Hepatic stellate cell (primary cell): ENCODE data around the gene CDK15.

Source experiments
- DNase-seq: peaks from one replicate; pipeline ENCODE4 v3.0.0; 2011; ENCODE audit warnings: low spot score

Gene CDK15

DNA sequence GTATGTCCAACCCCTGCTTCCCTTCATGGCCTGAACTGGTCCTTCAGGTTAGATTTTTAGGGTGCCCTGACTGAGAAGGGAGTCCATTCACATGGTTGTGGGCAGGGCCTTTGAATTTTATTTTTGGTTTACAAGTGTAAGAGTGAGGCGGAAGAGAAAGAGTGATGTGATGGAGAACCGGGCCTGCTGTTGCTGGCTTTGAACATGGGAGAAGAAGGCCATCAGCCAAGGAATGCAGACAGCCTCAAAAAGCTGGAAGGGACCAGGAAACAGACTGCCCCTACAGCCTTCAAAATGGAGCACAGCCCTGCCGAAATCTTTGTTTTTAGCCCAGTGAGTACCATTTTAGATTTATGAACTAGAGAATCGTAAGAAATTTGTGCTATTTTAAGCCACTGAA lies 105.0 kb downstream of the CDK15 start:
- no peak for DNase-seq

DNA sequence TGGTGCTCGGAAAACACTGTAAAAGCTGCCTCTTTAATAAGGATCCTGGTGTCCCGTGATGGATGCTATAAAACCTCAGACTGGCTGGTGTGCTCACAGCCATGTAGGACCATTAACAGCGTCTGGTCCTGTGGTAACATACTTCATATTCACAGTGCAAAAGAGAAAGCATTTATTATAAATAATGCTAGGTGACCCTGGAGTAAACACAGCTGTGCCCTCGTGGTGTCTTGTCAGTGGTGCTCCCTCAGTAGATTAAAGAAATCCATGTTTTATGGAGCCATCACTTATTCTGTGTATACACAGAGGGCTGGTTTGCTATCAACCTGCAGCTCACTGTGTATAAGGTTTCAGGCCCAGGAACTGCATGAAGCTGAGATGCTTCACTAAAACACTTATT lies 106.9 kb downstream of the CDK15 start:
- no peak for DNase-seq

DNA sequence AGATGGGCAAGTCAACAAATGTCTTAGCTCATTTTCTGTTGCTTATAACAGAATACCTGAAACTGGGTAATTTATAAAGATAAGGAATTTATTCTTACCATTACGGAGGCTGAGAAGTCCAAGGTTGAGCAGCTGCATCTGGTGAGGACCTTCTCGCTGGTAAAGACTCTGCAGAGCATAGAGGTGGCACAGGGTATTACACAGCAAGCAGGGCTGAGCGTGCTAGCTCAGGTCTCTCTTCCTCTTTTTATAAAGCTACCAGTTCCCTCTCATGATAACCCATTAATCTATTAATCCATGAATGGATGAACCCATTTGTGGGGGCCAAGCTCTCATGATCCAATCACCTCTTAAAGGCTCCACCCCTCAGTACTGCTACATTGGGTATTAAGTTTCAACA lies 109.1 kb downstream of the CDK15 start:
- DNase-seq, result no peak

DNA sequence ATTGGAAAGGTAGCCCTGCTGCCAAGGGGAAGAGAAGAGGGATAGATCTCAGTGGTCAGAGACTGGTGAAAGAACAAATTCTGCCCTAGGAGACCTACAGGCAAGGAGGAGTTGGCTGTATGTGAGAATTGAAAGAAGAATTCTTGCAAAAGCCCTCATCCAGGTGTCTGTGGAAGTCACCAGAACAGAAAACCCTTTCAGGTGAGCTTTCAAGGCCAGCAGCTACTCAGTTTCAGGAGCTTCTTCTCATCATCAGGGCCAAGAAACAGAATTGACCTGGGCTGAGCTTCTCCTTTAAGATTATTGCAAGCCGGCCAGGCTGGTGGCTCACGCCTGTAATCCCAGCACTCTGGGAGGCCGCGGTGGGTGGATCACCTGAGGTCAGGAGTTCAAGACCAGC lies 110.2 kb downstream of the CDK15 start:
- DNase-seq, result no peak

DNA sequence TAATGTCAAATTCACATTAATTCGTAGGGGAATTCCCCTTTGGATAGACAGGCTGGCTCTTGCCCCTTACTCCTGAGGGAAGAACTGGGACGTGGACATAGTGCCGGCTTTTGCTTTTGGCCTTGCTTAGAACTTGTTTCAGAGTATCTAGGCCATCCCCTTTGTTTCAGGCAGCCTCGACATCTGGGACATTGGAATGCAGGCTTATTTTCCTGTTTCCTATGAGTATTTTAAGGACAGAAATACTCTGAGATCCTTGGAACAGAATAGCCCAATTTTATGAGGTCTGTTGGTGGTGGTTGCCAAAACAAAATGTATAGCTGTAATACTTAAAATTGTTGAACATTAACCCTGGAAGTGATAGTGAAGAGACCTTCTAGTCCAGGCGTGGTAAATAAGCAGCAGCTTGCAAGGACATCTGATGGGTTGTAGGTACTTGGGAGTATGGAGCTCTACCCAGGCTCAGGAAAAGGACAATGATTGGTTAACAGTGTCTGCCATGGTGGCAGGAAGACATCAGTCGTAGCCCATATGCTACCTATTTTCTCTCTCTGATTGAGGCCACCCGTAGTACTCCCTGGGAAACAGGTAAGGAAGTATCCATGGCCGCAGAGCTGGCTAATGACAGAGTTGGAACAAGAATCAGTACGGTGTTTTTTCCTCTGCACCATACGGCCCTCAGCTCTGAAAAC lies 112.4 kb downstream of the CDK15 start:
- DNase-seq, result no peak

DNA sequence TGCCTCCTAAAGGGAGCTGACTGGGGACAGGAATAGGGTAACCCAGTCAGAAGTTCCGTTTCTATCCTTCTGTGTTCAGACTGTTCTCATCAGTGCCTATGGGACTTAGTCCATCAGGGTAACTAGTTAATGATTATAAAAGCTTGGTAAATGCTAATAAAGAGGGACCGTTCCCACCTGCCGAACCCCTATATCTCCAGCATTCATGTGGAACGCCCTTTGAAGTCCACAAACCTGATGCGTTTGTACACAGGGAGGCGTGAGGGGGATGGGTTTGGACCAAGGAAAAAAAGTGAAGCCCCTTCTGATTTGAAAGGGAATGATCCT lies 112.9 kb downstream of the CDK15 start:
- DNase-seq, result no peak

DNA sequence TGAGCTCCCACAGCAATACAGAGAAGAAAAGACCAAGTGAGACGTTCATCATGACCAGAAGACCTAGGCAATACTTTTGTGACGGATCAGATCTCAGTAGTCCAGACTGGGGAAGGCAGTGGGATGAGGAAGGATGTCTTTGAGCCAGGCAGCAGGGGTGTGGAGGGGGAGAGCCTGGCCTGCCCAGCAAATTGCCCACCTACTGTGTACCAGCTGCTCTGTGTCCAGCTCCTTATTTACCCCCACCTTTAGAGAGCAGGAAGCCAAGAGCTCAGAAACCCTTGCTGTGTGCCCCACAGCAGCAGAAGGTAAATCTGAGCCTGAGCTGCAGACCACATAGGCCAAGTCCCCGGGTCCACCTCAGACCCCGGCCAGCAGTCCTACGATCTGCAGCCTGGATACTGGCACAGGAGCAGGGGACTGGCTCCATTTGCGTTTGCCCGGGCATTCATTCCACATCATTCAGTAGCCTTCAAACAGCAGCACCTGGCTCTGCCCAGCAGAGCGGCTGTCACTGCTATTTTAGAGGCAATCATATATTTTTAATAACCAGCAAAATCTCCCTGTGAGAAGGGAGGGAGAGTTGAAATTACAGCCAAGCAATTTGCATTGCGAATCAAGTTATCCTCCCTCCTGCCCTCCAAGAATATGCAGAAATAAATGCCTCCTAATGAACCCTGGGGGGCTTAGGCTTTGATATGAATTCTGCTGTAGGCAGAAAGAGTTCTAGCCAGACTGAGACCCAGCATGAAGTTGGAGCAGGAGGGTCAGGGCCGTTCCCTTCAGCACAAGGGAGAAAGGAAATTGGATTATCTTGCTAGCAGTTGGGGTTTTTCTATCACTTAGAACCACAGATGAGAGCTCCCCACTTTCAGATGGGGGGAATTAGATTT lies 117.3 kb downstream of the CDK15 start:
- no peak for DNase-seq

DNA sequence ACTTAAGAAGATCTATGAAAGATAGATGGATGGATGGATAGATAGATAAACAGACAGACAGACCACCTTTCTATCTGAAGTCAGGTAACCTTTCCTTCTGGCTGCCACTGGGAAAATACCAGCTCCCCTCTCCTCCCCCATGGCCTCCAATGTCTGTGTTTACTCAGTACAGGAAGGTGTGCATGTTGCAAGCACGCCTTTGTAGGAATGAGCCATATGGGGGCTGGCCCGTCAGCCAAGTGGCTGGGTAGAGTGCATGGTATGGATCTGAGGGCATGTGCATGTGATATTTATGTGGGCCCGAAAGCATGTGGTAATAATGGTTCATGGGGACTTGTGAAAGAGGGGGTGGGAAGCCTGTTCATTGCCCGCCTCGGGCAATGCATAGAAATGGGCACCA lies 118.1 kb downstream of the CDK15 start:
- no peak for DNase-seq

DNA sequence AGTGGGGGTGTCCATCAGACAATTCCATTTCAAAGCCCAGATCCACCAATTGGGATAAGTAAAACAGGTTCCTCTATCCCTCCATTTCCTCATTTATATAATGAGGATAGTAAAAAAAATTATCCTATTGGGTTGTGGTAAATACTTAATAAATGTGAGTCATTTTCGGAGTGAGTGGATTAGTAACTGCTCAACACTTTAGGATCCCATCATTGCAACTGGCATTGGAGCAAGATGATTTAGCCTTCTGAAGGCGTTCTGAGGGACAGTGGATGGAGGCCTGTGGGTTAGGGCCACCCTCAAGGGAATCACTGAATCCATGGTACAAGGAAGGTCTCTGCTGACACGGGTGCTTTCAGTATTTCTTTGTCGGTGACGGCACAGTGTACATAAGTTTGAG lies 118.7 kb downstream of the CDK15 start:
- DNase-seq, result no peak

DNA sequence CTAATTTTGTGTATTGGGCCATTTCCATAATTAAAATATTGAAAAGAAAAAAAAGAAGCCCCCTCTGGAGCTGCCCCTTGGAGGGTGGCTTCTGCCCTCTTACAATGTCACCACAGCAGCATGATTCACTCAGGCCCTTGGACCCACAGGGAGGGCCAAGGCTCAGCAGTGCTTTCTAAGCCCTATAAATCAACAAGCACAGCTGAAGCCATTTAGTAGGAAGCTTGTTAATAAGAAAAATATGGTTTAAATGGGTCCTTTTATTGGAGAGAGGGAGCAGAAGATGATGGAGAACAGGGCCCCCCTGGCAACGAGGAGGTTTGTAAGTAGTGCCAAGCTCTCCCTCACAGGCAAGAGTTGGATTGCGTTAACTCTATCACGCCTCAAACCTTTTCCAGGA lies 119.7 kb downstream of the CDK15 start:
- no peak for DNase-seq

DNA sequence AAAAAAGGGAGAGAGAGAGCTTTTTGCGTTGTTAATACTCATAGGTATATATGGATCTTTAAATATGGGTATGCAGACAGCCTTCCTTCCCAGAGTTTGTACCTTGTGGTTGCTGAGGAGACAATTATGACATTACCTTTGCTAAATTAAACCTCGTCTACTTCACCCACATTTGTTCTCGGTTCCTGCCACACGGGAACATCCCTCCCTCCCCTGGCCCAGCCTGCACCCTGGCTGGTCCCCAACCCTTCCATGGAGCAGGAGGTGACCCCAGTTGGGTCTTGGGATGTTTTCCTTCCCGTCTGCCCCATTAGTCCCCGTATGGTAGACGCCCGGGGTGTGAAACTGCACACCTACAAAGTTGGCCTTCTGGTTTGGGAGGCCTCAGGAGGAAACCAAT lies 122.0 kb downstream of the CDK15 start:
- no peak for DNase-seq

DNA sequence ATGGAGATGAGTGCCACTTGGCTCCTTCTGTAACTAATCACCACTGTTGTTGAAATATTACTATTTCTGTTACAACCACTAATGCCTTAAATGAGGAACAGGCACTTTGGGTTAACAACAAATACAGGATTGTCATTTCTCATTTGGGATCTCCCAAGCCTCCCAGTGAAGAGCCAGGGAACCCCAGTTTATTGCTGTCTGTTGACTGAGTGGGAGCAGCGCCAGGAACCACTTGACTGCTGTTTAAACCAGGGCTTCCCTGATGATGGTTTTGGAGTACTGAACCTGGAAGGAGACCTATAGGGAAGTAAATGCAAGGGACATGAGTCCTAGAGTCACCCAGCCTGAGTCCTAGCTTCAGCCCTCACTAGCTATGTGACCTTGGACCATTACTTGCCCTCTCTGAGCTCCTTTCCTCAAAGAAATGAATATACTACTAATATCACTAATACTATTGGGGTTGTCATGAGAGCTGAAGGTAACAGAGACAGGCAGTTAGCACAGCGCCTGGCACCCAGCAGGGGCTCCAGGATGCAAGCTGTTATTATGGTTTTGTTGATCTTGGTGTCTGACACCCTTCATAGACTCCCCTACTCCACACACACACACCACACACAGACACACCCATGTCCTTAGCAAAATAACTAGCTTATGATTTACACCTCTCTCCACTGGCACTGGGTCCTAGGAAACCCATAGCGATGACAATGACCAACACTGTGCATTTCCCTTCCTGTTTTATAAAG lies 123.1 kb downstream of the CDK15 start:
- no peak for DNase-seq

DNA sequence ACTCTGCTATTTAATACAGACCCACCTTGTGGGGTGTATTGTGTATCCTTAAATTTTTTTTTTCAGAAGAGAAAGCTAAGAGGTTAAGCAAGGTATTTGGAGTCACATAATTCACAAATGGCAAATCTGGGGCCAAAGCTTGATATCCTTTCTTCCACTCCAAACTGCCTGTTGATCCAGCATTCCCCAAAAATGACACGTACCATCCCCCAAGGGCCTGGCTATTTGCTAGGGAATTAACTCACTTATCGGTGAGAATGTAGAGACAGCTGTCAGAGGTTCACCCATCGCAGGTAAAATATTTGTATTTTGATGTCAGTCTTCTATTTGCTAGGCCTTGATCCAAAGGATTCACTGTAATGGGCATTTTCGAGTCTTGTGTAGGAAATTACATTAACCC lies 123.7 kb downstream of the CDK15 start:
- DNase-seq, result no peak

DNA sequence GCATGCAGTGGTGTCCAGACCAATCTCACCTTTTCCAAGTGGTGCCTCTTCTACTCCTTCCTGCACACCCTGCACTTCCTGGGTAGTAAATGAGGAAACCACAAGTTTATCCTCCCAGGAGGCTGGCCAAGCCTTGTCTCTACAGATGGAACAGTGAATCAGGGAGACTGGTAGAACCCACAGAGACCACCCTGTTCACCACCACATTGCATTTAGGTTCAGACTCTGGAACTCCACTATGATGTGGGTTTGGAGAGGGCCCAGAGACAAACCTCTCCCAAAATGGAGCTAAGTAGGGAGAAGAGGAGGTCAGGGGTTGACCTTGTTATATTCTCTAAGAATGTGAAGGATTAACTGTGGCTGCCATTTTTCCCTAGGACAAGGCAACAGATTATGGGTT lies 124.5 kb downstream of the CDK15 start:
- DNase-seq, result no peak

DNA sequence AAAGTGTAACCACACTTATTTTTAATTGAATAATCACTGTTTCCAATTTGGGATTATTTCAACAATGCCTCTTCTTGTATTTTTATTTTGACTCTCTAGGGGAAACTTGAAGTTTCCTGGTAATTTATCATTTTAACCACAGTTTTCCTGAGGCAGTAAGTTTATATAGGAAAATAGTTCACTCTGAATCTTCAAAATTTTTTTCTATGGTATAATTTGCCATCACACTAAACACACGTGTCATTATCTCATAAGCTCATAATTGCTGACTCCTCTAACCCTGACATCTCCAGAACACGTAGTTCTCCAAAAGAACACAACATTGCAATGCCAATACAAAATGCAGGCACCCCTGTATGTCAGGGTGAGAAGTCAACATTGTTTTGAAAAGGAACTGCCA lies 125.1 kb downstream of the CDK15 start:
- no peak for DNase-seq

DNA sequence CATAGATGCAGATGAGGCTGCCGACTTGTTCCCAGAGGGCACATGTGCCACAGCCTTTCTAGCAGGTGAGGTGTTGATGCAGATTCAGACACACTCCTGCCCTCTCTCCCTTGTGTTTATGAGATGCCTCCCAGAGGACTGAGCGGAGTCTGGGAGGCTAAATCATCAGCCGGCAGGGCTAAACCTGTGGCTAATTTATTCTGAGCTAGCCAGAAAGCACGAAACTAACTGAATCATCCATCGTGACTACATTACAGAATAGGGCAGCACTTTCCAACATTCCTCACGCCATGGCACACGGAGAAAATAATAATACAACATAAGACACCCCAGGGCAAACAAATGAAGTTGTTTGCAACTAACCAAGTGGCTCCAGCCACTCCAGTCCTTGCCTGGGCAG lies 125.6 kb downstream of the CDK15 start:
- peak; percentile 50 for DNase-seq

DNA sequence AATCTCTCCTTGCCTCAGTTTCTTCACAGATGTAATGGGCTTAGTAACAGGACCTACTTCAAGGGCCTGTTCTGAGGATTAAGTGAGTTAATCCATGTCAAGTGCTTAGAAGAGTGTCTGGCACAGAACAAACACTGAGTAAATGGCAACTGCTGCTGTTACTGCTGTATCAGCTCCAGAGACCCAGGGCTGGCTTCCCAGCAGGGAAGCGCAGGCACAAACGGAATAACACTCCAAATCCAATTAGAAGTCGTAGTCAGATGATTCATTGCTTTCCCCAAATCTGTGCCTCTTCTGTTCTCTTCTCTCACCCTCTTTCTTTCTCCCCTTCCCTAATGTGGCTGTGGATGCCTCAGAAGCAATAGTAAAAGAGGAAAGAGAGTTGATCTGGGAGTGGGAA lies 126.2 kb downstream of the CDK15 start:
- no peak for DNase-seq

DNA sequence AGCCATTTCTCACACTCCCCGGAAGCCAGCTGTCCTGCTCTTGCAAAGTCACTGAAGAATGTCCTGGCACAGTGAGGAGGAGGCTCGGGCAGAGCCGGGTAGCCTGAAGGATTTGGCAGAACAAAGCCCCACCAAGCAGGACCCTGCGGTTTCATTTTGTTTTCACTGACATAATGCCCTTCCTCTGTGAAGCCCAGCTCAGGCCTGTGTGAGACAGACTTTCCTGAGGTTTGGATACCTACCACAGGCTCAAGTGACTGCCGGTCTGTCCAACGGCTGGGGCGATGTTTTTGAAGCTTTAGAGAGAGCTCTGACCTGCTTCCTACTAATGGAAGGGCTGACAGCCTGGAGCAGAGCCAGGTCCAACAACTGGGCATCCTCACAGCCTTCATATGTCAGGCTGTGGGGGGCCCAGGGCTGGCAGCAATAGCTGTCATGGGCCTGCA lies 127.5 kb downstream of the CDK15 start:
- DNase-seq, result peak; percentile 41

DNA sequence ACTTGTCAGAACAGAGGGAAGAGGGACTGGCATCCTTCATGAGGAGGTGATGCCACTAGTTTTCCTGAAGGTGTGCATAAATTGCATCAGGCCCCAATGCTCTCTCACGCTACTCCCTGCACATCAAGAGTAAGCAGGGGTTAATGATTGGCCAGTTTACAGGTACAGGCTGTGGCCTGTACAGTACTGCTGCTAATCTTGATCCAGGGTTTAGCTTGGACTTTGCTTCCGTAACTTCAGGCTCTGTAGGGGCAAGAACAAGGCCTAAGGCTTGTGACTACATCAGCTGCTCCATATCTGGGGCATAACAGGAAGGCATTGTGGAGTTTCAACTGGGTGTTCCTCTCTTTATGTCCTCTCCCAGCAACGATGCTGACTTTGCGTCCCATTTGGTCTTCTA lies 130.5 kb downstream of the CDK15 start:
- no peak for DNase-seq

DNA sequence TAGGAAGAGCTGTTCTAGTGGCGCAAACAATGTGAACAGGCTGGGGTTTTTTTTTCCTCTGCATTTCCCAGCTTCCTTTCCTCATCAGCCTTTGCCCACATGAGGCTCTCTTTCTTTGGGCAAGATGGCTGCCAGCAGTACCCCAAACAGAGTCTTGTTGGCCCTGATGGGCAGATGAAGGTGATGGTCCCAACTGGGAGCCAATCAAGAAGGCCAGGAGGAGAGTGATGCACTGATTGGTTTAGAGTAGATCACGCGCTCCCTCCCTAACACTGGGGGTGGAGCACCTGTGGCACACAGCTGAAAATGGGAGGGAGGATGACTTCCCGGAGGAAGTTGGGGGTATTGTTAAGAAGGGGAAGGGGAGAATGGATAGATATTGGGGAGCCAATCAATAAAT lies 131.0 kb downstream of the CDK15 start:
- DNase-seq, result no peak

DNA sequence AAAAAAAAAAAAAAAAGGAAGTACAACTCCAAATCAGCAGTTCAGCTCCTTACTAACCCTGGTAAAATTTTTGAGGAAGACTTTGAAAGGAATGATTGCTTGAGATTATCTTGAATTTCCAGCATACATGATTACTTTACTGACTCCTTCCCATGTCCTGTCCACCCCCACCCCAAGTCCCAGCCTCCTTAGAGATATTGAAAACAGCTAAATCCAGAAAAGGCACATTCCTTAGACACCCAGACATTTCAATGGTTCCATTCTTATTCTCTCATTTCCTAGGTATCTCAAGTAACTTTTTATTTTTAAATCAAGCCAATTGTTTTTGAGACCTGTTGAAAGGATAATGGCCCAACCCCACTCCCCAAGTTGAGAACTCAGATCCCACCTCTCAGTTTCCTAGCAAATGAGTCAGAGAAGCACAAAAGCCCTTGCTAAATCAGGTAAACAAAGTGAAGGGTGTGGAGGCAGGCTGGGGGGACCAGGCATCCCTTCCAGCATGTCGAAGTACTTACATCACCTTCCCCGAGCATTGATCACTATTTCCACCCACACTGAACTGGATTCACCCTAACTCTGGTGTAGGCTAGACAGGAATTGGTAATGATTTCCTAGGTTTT lies 131.9 kb downstream of the CDK15 start:
- DNase-seq, result no peak

DNA sequence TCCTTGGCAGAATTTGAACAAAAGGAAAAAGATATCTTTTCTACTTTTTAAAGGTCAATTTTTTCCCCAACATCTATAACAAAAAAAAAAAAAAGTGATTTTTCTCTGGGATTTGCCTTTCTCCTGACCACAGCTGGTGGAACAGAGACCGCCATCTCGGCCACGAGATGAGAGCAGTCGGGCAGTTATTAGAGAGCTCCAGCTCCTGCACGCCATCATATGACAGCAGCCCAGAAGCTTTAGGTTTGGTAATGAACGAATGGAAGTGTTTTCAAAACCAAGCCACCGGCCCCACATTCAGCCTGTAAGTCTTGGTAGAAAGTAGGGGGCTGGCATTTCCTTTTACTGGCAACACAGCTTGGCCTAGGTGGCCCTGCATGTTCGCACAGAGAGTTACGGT lies 132.4 kb downstream of the CDK15 start:
- no peak for DNase-seq
